Hematopoietic multipotent progenitor cell treated with erythropoietin and hydrocortisone succinate and interleukin-3 and kit ligand, for 15 days (in vitro differentiated cells): ENCODE results near the gene LGI2.

ENCODE experiments used
- DNase-seq: peaks from one replicate; pipeline ENCODE4 v3.0.0-alpha.2; 2015; ENCODE audit warnings: low spot score

The LGI2 gene

GRCh38 chr4:24965627-24966026 is 65.1 kb downstream of the LGI2 start:
- no peak for DNase-seq

GRCh38 chr4:24963277-24963676 is 67.5 kb downstream of the LGI2 start:
- no peak for DNase-seq

DNA sequence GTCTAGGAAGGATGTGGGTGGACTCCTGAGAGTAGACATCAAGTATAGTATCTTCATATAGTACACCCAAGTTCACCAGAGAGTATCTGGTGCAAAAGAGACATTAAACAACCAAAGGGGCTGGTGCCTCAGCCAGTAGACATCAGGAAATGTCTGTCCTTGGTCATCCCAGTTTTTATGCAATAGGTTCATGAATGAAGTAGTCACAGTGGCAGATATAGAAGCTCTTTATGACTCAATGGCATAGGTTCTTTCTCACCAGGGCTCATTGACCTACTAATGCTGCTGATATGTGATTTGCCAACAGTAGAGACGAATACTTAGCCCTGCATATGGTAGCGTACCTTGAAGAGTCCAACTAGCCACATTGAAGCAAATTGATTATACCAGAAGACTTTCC is 72.9 kb downstream of the LGI2 start:
- DNase-seq = no peak

DNA sequence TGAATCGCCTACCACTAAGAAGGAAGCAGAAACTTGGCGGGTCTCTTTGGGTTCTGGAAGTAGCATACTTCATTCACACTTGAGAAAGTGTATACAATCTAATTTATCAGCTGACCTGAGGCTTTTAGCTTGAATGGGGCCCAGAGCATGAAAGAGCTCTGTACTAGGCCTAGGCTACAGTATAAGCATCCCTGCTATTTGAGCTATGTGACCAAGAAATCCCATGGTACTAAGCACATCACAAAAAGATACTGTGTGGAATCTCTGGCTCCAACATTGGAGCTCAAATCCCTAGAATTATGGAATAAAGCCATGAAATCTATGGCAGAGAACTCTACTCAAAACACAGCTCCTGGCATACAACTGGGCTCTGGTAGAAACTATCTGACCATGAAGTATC is 74.0 kb downstream of the LGI2 start:
- no peak for DNase-seq

DNA sequence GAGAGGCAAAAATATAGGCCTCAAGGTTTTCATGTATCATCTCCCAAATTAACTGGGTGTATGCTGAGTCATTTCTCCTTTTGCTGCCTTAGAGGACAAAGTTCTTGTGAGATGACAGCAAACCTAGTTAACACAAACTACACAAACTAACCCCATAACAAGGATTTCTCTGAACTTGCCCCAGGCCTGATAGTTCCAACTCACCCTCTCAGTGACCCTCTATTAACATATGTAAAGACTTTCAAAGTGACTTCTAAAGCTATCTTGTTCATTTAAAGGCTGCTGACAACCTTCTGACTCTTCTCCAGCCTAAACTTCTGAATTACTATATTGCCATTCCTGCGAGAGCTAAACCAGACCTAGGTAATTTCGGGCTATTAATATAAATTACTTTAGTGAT is 74.7 kb downstream of the LGI2 start:
- DNase-seq = no peak

DNA sequence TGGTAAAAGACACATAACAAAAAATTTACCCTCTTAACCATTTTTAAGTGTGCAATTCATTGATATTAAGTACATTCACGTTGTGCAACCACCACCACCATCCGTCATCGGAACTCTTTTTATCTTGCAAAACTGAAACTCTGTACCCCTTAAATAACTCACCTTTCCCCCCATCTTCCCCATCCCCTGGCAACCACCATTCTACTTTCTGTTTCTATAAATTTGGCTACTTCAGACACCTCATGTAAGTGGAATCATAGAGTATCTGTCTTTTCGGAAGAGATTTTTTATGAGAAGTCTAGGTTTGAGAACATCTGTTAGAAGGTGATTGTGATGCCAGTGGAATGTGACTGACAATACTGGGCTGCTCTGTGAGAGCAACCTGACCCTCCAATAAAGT is 78.1 kb downstream of the LGI2 start:
- DNase-seq = no peak

DNA sequence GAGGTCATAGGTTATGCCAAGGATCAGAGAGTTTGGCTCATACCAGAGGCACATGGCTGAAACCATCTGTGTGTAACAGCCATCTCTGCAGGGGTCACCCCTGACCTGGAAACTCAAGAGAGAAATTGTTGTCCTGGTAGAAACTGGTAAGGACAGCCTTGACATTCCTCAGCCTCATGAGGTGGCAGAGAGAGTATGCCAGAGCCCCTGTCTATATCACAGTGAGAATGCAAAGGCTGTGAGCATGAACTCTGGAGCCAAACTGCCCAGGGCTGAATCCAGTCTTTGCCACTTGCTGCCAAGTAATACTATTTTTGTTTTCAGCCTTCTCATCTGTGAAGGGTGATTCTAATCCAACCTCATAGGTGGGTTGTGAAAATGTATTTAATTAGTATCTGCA is 80.8 kb downstream of the LGI2 start:
- DNase-seq = no peak
